NCI-H526 (cell line): ENCODE data around the gene KCNK1.

Experiments used
- DNase-seq, 2 experiments: peaks; one replicate each; lab custom pipeline; 2025; lab: John Stamatoyannopoulos, UW

The KCNK1 gene

GRCh38 chr1:233613252-233614172 lies at the start of gene KCNK1:
KCNK1 (plus strand) TSS chr1:233614106; CDS start chr1:233614172, 66 bp downstream.
- DNase-seq: peak in 1 of 2 experiments; percentile 5

- DNase-seq: no peak
Observed at GRCh38 chr1:233565313-233565712, 48.6 kb upstream of the KCNK1 start.

GRCh38 chr1:233566886-233567285 lies 47.0 kb upstream of the KCNK1 start:
- DNase-seq: no peak

- no peak for DNase-seq
Observed at GRCh38 chr1:233569636-233570035, 44.3 kb upstream of the KCNK1 start.

- DNase-seq: no peak
Observed at GRCh38 chr1:233570216-233570615, 43.7 kb upstream of the KCNK1 start.

GRCh38 chr1:233570706-233571105 lies 43.2 kb upstream of the KCNK1 start:
- DNase-seq: no peak

- DNase-seq: no peak
Observed at GRCh38 chr1:233572896-233573295, 41.0 kb upstream of the KCNK1 start.

- DNase-seq: no peak
Observed at GRCh38 chr1:233575450-233575849, 38.5 kb upstream of the KCNK1 start.

- peak in 1 of 2 experiments; percentile 0 for DNase-seq
Observed at GRCh38 chr1:233582439-233582838, 31.5 kb upstream of the KCNK1 start.

GRCh38 chr1:233584376-233584775 lies 29.5 kb upstream of the KCNK1 start:
- DNase-seq: no peak

GRCh38 chr1:233584931-233585330 lies 29.0 kb upstream of the KCNK1 start:
- DNase-seq: no peak

- no peak for DNase-seq
Observed at GRCh38 chr1:233586301-233586700, 27.6 kb upstream of the KCNK1 start.

- no peak for DNase-seq
Observed at GRCh38 chr1:233587196-233587595, 26.7 kb upstream of the KCNK1 start.

- DNase-seq: no peak
Observed at GRCh38 chr1:233587958-233588799, 25.7 kb upstream of the KCNK1 start.

GRCh38 chr1:233597489-233597901 lies 16.4 kb upstream of the KCNK1 start:
- no peak for DNase-seq

- DNase-seq: no peak
Observed at GRCh38 chr1:233598891-233599541, 14.9 kb upstream of the KCNK1 start.

- no peak for DNase-seq
Observed at GRCh38 chr1:233599542-233600073, 14.3 kb upstream of the KCNK1 start.

- DNase-seq: no peak
Observed at GRCh38 chr1:233600488-233600887, 13.4 kb upstream of the KCNK1 start.

- no peak for DNase-seq
Observed at GRCh38 chr1:233603478-233603877, 10.4 kb upstream of the KCNK1 start.

GRCh38 chr1:233605205-233605604 lies 8.7 kb upstream of the KCNK1 start:
- no peak for DNase-seq

GRCh38 chr1:233606813-233607212 lies 7.1 kb upstream of the KCNK1 start:
- DNase-seq: no peak
